BLaER1 treated with 17β-estradiol and CSF1 and Interleukin-3, amounts not matched to agents 10 nM and 100 nM (cell line): ENCODE data around the gene STRADB.

Source experiments
- H3K27ac ChIP-seq, 11 experiments: shearing (Covaris generic); formaldehyde crosslinking; 2 replicates each; pipeline ENCODE4 v1.8.1; 2022
- H3K27me3 ChIP-seq, 11 experiments: shearing (Covaris generic); formaldehyde crosslinking; 2 replicates each; pipeline ENCODE4 v1.8.1; 2022
- H3K36me3 ChIP-seq, 11 experiments: shearing (Covaris generic); formaldehyde crosslinking; 2 replicates each; pipeline ENCODE4 v1.8.1; 2022
- H3K4me1 ChIP-seq, 10 experiments: shearing (Covaris generic); formaldehyde crosslinking; 2 replicates each; pipeline ENCODE4 v1.8.1; 2022
- H3K4me2 ChIP-seq, 11 experiments: shearing (Covaris generic); formaldehyde crosslinking; 2 replicates each; pipeline ENCODE4 v1.8.1; 2022
- H3K4me3 ChIP-seq, 10 experiments: shearing (Covaris generic); formaldehyde crosslinking; 2 replicates each; pipeline ENCODE4 v1.8.1; 2022
- H3K9ac ChIP-seq, 11 experiments: shearing (Covaris generic); formaldehyde crosslinking; 2 replicates each; pipeline ENCODE4 v1.8.1; 2022
- H3K9me3 ChIP-seq, 11 experiments: shearing (Covaris generic); formaldehyde crosslinking; replicated peaks in 1 of 11; 2 replicates each; pipeline ENCODE4 v1.8.1; 2022
- H4K20me1 ChIP-seq, 11 experiments: shearing (Covaris generic); formaldehyde crosslinking; 2 replicates each; pipeline ENCODE4 v1.8.1; 2022
- Cebpa-rat ChIP-seq, 11 experiments: shearing (Covaris generic); IDR thresholded peaks; 2 replicates each; pipeline ENCODE4 v1.8.1; 2022

The STRADB gene

DNA sequence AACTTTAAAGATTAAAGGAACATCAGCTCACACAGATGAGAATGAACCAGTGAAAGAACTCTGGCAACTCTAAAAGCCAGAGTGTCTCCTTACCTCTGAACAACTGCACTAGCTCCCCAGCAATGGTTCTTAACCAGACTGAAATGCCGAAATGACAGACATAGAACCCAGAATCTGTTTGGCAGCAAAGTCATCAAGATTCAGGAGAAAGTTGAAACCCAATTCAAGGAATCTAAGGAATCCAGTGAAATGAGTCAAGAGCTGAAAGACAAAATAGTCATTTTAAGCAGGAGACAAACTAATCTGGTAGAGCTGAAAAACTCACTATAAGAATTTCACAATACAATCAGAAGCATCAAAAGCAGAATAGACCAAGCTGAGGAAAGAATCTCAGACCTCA, 72.0 kb downstream of the STRADB start:
- no peak overlapping the region for H3K4me3 ChIP-seq
- no peak overlapping the region for H3K4me2 ChIP-seq
- no peaks in the 10 kb centered on the region for H3K27me3 ChIP-seq
- peaks cover 0 to 9% (median 0%) of the 10 kb centered on the region in 10 experiments; a peak in 4 of 20 replicates for H3K4me1 ChIP-seq
- peaks cover 49 to 75% (median 59%) of the 10 kb centered on the region in 11 experiments for H3K9me3 ChIP-seq
- no peak overlapping the region for H3K9ac ChIP-seq
- H3K27ac ChIP-seq = no peak overlapping the region
- TF ChIP-seq Cebpa-rat (IDR thresholded peaks at IDR 0.05) = no peak
- H3K36me3 ChIP-seq = 0 out of 22 replicates have a peak, but pooled peaks cover 0 to 2% (median 0%) of the 10 kb centered on the region in 11 experiments
- no peaks in the 10 kb centered on the region for H4K20me1 ChIP-seq
